GM18511 (cell line): Measurements from ENCODE around the gene TLR5.
"Not testable (repeated sequence)": the region's sequence is repeated elsewhere in the genome, so short reads cannot be mapped to it uniquely, and the experiment has no call there.

Experiments
- ATAC-seq: cut with Tn5 transposase; IDR thresholded peaks from one replicate; pipeline ENCODE4 v1.9.1; 2021; ENCODE audit warnings: mild to moderate bottlenecking, moderate library complexity; ENCODE audit not compliant: unreplicated experiment

TLR5 gene

GRCh38 chr1:223142795-223143536 lies at the start of gene TLR5:
TLR5 (minus strand) TSS chr1:223143248; CDS start chr1:223113031, 30,217 bp downstream.
- ATAC-seq, result peak; percentile 88

GRCh38 chr1:223189903-223190724 lies 47.1 kb upstream of the TLR5 start:
- ATAC-seq, result peak; percentile 74

- ATAC-seq, result no peak
Measured at GRCh38 chr1:223189525-223189902, 46.5 kb upstream of the TLR5 start.

GRCh38 chr1:223188618-223189356 lies 45.7 kb upstream of the TLR5 start:
- no peak for ATAC-seq

GRCh38 chr1:223186800-223187199 lies 43.8 kb upstream of the TLR5 start:
- no peak for ATAC-seq

GRCh38 chr1:223183268-223183862 lies 40.3 kb upstream of the TLR5 start:
- ATAC-seq, result no peak

GRCh38 chr1:223180731-223181321 lies 37.8 kb upstream of the TLR5 start:
- ATAC-seq, result no peak

GRCh38 chr1:223179786-223180185 lies 36.7 kb upstream of the TLR5 start:
- ATAC-seq, result no peak

- ATAC-seq, result no peak
Measured at GRCh38 chr1:223179280-223179679, 36.2 kb upstream of the TLR5 start.

GRCh38 chr1:223177681-223178080 lies 34.6 kb upstream of the TLR5 start:
- no peak for ATAC-seq

- no peak for ATAC-seq
Measured at GRCh38 chr1:223176437-223176836, 33.4 kb upstream of the TLR5 start.

- ATAC-seq, result no peak
Measured at GRCh38 chr1:223175633-223176032, 32.6 kb upstream of the TLR5 start.

- no peak for ATAC-seq
Measured at GRCh38 chr1:223175032-223175431, 32.0 kb upstream of the TLR5 start.

GRCh38 chr1:223169458-223169857 lies 26.4 kb upstream of the TLR5 start:
- not testable (repeated sequence) for ATAC-seq

GRCh38 chr1:223161321-223161720 lies 18.3 kb upstream of the TLR5 start:
- no peak for ATAC-seq

GRCh38 chr1:223156343-223156742 lies 13.3 kb upstream of the TLR5 start:
- ATAC-seq, result no peak

GRCh38 chr1:223155153-223155552 lies 12.1 kb upstream of the TLR5 start:
- no peak for ATAC-seq

- ATAC-seq, result no peak
Measured at GRCh38 chr1:223153177-223154119, 10.4 kb upstream of the TLR5 start.

GRCh38 chr1:223152399-223152798 lies 9.4 kb upstream of the TLR5 start:
- no peak for ATAC-seq

GRCh38 chr1:223150443-223150842 lies 7.4 kb upstream of the TLR5 start:
- no peak for ATAC-seq
